BLaER1 treated with 17β-estradiol and CSF1 and Interleukin-3, amounts not matched to agents 10 nM and 100 nM (cell line): ENCODE measurements around the gene NTM.

Experiments used
- H3K27ac ChIP-seq, 11 experiments: shearing (Covaris generic); formaldehyde crosslinking; 2 replicates each; pipeline ENCODE4 v1.8.1; 2022
- H3K27me3 ChIP-seq, 11 experiments: shearing (Covaris generic); formaldehyde crosslinking; 2 replicates each; pipeline ENCODE4 v1.8.1; 2022
- H3K36me3 ChIP-seq, 11 experiments: shearing (Covaris generic); formaldehyde crosslinking; 2 replicates each; pipeline ENCODE4 v1.8.1; 2022
- H3K4me1 ChIP-seq, 10 experiments: shearing (Covaris generic); formaldehyde crosslinking; 2 replicates each; pipeline ENCODE4 v1.8.1; 2022
- H3K4me2 ChIP-seq, 11 experiments: shearing (Covaris generic); formaldehyde crosslinking; 2 replicates each; pipeline ENCODE4 v1.8.1; 2022
- H3K4me3 ChIP-seq, 10 experiments: shearing (Covaris generic); formaldehyde crosslinking; 2 replicates each; pipeline ENCODE4 v1.8.1; 2022
- H3K9ac ChIP-seq, 11 experiments: shearing (Covaris generic); formaldehyde crosslinking; 2 replicates each; pipeline ENCODE4 v1.8.1; 2022
- H3K9me3 ChIP-seq, 11 experiments: shearing (Covaris generic); formaldehyde crosslinking; replicated peaks in 1 of 11; 2 replicates each; pipeline ENCODE4 v1.8.1; 2022
- H4K20me1 ChIP-seq, 11 experiments: shearing (Covaris generic); formaldehyde crosslinking; 2 replicates each; pipeline ENCODE4 v1.8.1; 2022
- Cebpa-rat ChIP-seq, 11 experiments: shearing (Covaris generic); IDR thresholded peaks; 2 replicates each; pipeline ENCODE4 v1.8.1; 2022

The NTM gene

GRCh38 chr11:131689049-131689925, 318.9 kb downstream of the NTM start:
- Histone ChIP-seq H4K20me1 (peaks cover 0 to 36% (median 7%) of the 10 kb centered on the region in 11 experiments; a peak in 10 of 22 replicates), H3K9ac (no peak overlapping the region), H3K27me3 (peaks cover 53 to 90% (median 71%) of the 10 kb centered on the region in 11 experiments), H3K36me3 (no peaks in the 10 kb centered on the region), H3K9me3 (0 out of 22 replicates have a peak, but pooled peaks cover 0 to 6% (median 0%) of the 10 kb centered on the region in 11 experiments), H3K4me2 (no peak overlapping the region), H3K27ac (no peak overlapping the region), H3K4me1 (peaks cover 5 to 24% (median 20%) of the 10 kb centered on the region in 10 experiments; a peak in 17 of 20 replicates), H3K4me3 (no peak overlapping the region)
- no peak for TF ChIP-seq Cebpa-rat (IDR thresholded peaks at IDR 0.05)

GRCh38 chr11:131690362-131690761, 319.9 kb downstream of the NTM start:
- Histone ChIP-seq H3K9me3 (0 out of 22 replicates have a peak, but pooled peaks cover 0 to 6% (median 0%) of the 10 kb centered on the region in 11 experiments), H3K9ac (0 out of 22 replicates have a peak overlapping the region, but pooled peaks of 1 of the 11 experiments have one; percentile 3), H4K20me1 (peaks cover 0 to 40% (median 10%) of the 10 kb centered on the region in 11 experiments; a peak in 10 of 22 replicates), H3K36me3 (no peaks in the 10 kb centered on the region), H3K4me2 (peak overlapping the region; percentile 56 to 85 (median 77)), H3K4me1 (peaks cover 5 to 26% (median 20%) of the 10 kb centered on the region in 10 experiments; a peak in 17 of 20 replicates), H3K4me3 (peak overlapping the region in 4 of 10 experiments; percentile 3 to 20 (median 14); a peak in 3 of 20 replicates), H3K27me3 (peaks cover 58 to 88% (median 74%) of the 10 kb centered on the region in 11 experiments), H3K27ac (no peak overlapping the region)
- TF ChIP-seq Cebpa-rat (IDR thresholded peaks at IDR 0.05) = no peak

GRCh38 chr11:131690776-131691175, 320.4 kb downstream of the NTM start:
- H3K9ac ChIP-seq = 0 out of 22 replicates have a peak overlapping the region, but pooled peaks of 1 of the 11 experiments have one; percentile 3
- H4K20me1 ChIP-seq = peaks cover 0 to 40% (median 10%) of the 10 kb centered on the region in 11 experiments; a peak in 10 of 22 replicates
- peaks cover 5 to 26% (median 20%) of the 10 kb centered on the region in 10 experiments; a peak in 17 of 20 replicates for H3K4me1 ChIP-seq
- H3K36me3 ChIP-seq = no peaks in the 10 kb centered on the region
- peak overlapping the region; percentile 56 to 85 (median 77) for H3K4me2 ChIP-seq
- peak overlapping the region in 4 of 10 experiments; percentile 3 to 20 (median 14); a peak in 3 of 20 replicates for H3K4me3 ChIP-seq
- no peak overlapping the region for H3K27ac ChIP-seq
- TF ChIP-seq Cebpa-rat (IDR thresholded peaks at IDR 0.05) = no peak
- peaks cover 58 to 88% (median 75%) of the 10 kb centered on the region in 11 experiments for H3K27me3 ChIP-seq
- 0 out of 22 replicates have a peak, but pooled peaks cover 0 to 6% (median 0%) of the 10 kb centered on the region in 11 experiments for H3K9me3 ChIP-seq

- peak overlapping the region; percentile 56 to 85 (median 77) for H3K4me2 ChIP-seq
- no peak for TF ChIP-seq Cebpa-rat (IDR thresholded peaks at IDR 0.05)
- no peaks in the 10 kb centered on the region for H3K36me3 ChIP-seq
- H3K9me3 ChIP-seq = 0 out of 22 replicates have a peak, but pooled peaks cover 0 to 6% (median 0%) of the 10 kb centered on the region in 11 experiments
- no peak overlapping the region for H3K9ac ChIP-seq
- H3K27ac ChIP-seq = no peak overlapping the region
- peaks cover 0 to 40% (median 10%) of the 10 kb centered on the region in 11 experiments; a peak in 10 of 22 replicates for H4K20me1 ChIP-seq
- H3K27me3 ChIP-seq = peaks cover 58 to 89% (median 74%) of the 10 kb centered on the region in 11 experiments
- no peak overlapping the region for H3K4me3 ChIP-seq
- peaks cover 5 to 26% (median 20%) of the 10 kb centered on the region in 10 experiments; a peak in 17 of 20 replicates for H3K4me1 ChIP-seq
Observed at GRCh38 chr11:131691181-131692041, 321.0 kb downstream of the NTM start.

- Histone ChIP-seq H4K20me1 (peaks cover 0 to 40% (median 8%) of the 10 kb centered on the region in 11 experiments; a peak in 10 of 22 replicates), H3K27me3 (peaks cover 58 to 83% (median 69%) of the 10 kb centered on the region in 11 experiments), H3K9ac (no peak overlapping the region), H3K27ac (no peak overlapping the region), H3K36me3 (no peaks in the 10 kb centered on the region), H3K4me3 (no peak overlapping the region), H3K4me2 (no peak overlapping the region), H3K4me1 (peaks cover 5 to 26% (median 20%) of the 10 kb centered on the region in 10 experiments; a peak in 17 of 20 replicates), H3K9me3 (0 out of 22 replicates have a peak, but pooled peaks cover 0 to 6% (median 0%) of the 10 kb centered on the region in 11 experiments)
- no peak for TF ChIP-seq Cebpa-rat (IDR thresholded peaks at IDR 0.05)
Observed at GRCh38 chr11:131692151-131692550, 321.7 kb downstream of the NTM start.

- Histone ChIP-seq H3K27me3 (peaks cover 58 to 77% (median 69%) of the 10 kb centered on the region in 11 experiments), H4K20me1 (peaks cover 0 to 35% (median 5%) of the 10 kb centered on the region in 11 experiments; a peak in 9 of 22 replicates), H3K4me2 (no peak overlapping the region), H3K36me3 (no peaks in the 10 kb centered on the region), H3K4me1 (peaks cover 5 to 26% (median 20%) of the 10 kb centered on the region in 10 experiments; a peak in 17 of 20 replicates), H3K9me3 (0 out of 22 replicates have a peak, but pooled peaks cover 0 to 6% (median 0%) of the 10 kb centered on the region in 11 experiments), H3K27ac (no peak overlapping the region), H3K4me3 (no peak overlapping the region), H3K9ac (no peak overlapping the region)
- TF ChIP-seq Cebpa-rat (IDR thresholded peaks at IDR 0.05) = no peak
Observed at GRCh38 chr11:131692961-131693360, 322.5 kb downstream of the NTM start.

GRCh38 chr11:131693756-131694155, 323.3 kb downstream of the NTM start:
- peaks cover 0 to 30% (median 5%) of the 10 kb centered on the region in 11 experiments; a peak in 8 of 22 replicates for H4K20me1 ChIP-seq
- H3K9ac ChIP-seq = no peak overlapping the region
- peak overlapping the region in 2 of 11 experiments; percentile 9 to 18; a peak in 1 of 22 replicates for H3K4me2 ChIP-seq
- H3K36me3 ChIP-seq = no peaks in the 10 kb centered on the region
- no peak overlapping the region for H3K27ac ChIP-seq
- no peak overlapping the region for H3K4me3 ChIP-seq
- peaks cover 5 to 26% (median 16%) of the 10 kb centered on the region in 10 experiments; a peak in 17 of 20 replicates for H3K4me1 ChIP-seq
- TF ChIP-seq Cebpa-rat (IDR thresholded peaks at IDR 0.05) = no peak
- peaks cover 51 to 69% (median 61%) of the 10 kb centered on the region in 11 experiments for H3K27me3 ChIP-seq
- H3K9me3 ChIP-seq = 0 out of 22 replicates have a peak, but pooled peaks cover 0 to 6% (median 0%) of the 10 kb centered on the region in 11 experiments
